Naive B cell (primary cell): ENCODE results near the gene ABHD5. TPM values are rescaled to one million over a fixed set of nuclear protein-coding genes. Genes with fewer than 3 reads are reported as not detected.
A peak's percentile ranks its signal among the peaks of the same experiment; 100 is the strongest.
"Not testable (repeated sequence)": the region's sequence is repeated elsewhere in the genome, so short reads cannot be mapped to it uniquely, and the experiment has no call there.

Experiments
- ATAC-seq, 2 donors: fragments of 150-1000 bp; cut with Tn5 transposase; 2 replicates each; pipeline ENCODE4 v1.10.0; 2021; ENCODE audit warnings: low read depth in 2 of 2, mild to moderate bottlenecking in 2 of 2, moderate library complexity in 2 of 2
- DNase-seq: peaks from one replicate; pipeline ENCODE4 v3.0.0; 2022
- H3K27ac Mint-ChIP-seq, 6 donors: one replicate each; pipeline ENCODE4 v1.8.0; 2020 to 2022; ENCODE audit warnings: mild to moderate bottlenecking in 6 of 6, mixed read lengths in 6 of 6, moderate library complexity in 5 of 6, inconsistent platforms in 2 of 6
- H3K27me3 Mint-ChIP-seq, 3 donors: one replicate each; pipeline ENCODE4 v1.8.0; 2021 to 2022; ENCODE audit warnings: mixed read lengths in 3 of 3, mild to moderate bottlenecking in 1 of 3
- H3K36me3 Mint-ChIP-seq, 2 donors: one replicate each; pipeline ENCODE4 v1.8.0; 2020 to 2022; ENCODE audit warnings: mixed read lengths in 2 of 2, inconsistent platforms in 1 of 2, mild to moderate bottlenecking in 1 of 2
- H3K4me1 Mint-ChIP-seq, 3 donors: one replicate each; pipeline ENCODE4 v1.8.0; 2020 to 2022; ENCODE audit warnings: mixed read lengths in 3 of 3, inconsistent platforms in 1 of 3, mild to moderate bottlenecking in 1 of 3, moderate library complexity in 1 of 3
- H3K4me3 Mint-ChIP-seq, 8 donors: one replicate each; pipeline ENCODE4 v1.8.0; 2020 to 2022; ENCODE audit warnings: mild to moderate bottlenecking in 8 of 8, mixed read lengths in 8 of 8, moderate library complexity in 8 of 8, inconsistent platforms in 2 of 8
- H3K9me3 Mint-ChIP-seq, 7 donors: one replicate each; pipeline ENCODE4 v1.8.0; 2020 to 2022; ENCODE audit warnings: mixed read lengths in 7 of 7, mild to moderate bottlenecking in 5 of 7, inconsistent platforms in 2 of 7, moderate library complexity in 1 of 7
- polyA plus RNA-seq, 6 donors: library from polyadenylated mRNA; unstranded; fragments of 300-500 nt; fragmentation: Illumina TruSeq; gene quantifications; one replicate each; pipeline ENCODE4 v1.2.3, GENCODE V29; 2021; ENCODE audit warnings: low read depth in 6 of 6

The ABHD5 gene
- polyA plus RNA-seq = 10 to 100 TPM in 1 of 6 donors, 1 to 10 TPM in 5; 2.9 to 11.4 (median 5.8) TPM

DNA sequence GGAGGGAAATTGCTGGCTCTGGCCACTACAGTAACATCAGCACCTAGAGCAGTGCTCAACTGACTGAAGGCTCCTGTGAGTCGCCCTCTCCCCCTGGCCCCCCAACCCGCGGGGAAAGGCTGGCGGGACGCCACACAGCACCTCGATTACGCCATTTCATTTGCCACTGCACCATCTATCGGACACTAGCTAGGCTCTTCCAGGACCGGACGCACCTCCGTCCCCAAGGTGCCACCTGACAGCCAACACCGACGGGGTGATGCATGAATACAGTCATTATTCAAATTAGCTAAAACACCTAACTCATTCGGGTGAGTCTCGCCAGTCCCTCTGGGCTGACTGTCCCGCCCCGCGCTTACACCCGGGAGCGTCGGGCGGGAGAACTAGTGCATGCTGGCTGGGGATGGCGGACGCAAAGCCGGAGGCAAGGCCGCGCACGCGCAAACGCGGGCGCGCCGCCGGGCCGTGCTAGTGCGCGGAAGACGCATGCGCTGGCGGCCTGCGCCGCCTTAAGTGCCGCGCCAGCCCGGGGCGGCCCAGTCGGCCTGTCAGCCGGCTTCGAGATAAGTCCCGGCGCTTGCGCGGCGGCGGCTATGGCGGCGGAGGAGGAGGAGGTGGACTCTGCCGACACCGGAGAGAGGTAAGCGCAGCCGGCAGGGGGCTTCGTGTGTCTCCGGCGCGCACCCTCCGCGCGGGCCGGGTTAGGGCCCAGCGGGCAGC is at the start of gene ABHD5:
Gene ABHD5 (plus strand): TSS at position 539 of the 720 bp plus-strand sequence. CDS start 55 bp downstream, at position 594.
- Mint-ChIP-seq H3K36me3 (no peaks in the 10 kb centered on the region), H3K4me3 (peak within 1 kb of the TSS; percentile 90 to 96 (median 94)), H3K9me3 (peaks cover 0 to 4% (median 0%) of the 10 kb centered on the region in 7 donors), H3K4me1 (peaks cover 19 to 25% (median 23%) of the 10 kb centered on the region in 3 donors), H3K27me3 (no peaks in the 10 kb centered on the region), H3K27ac (peak within 1 kb of the TSS; percentile 92 to 99 (median 96))
- DNase-seq (peak; percentile 93), ATAC-seq (peak; percentile 82 to 84)

DNA sequence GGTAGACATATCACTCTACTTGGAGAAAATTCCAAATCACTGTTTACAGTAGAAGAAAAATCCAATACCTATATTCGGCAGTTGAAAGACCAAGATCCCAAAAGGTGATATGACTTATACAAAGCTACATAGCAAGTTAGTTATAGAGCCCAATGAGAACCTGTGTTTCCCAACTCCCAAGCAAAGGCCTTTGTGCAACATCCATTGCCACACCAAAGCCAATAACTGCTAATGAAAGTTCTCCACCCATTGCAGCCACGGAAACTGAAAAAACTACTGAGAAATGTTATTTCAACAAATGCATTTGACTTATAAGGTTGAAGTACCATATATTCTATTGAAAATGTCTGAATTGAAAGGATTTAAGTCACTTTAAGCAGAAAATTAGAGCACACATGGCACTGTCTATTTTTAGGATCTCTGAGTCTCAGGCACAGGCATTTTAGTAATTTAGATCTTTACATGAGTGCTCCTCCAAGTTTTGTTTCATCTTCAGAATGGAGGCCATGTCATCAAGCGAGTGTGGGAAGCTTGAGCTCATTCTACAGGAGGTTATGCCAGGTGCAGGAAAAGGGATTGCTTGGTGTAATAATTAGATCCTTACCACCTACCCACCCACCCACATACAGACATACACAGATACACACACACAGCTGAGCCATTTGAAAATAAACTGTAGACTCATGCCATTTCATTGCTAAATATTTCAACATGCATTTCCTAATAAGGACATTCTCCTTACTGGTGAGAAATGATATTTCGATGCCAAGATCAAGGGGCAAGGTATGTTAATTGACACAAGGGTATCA is 49.2 kb upstream of the ABHD5 start:
- Mint-ChIP-seq H3K36me3 (no peaks in the 10 kb centered on the region), H3K27ac (no peak overlapping the region), H3K4me3 (no peak overlapping the region), H3K4me1 (no peaks in the 10 kb centered on the region), H3K27me3 (peaks cover 19 to 22% (median 21%) of the 10 kb centered on the region in 3 donors), H3K9me3 (no peaks in the 10 kb centered on the region)
- ATAC-seq (no peak), DNase-seq (no peak)

DNA sequence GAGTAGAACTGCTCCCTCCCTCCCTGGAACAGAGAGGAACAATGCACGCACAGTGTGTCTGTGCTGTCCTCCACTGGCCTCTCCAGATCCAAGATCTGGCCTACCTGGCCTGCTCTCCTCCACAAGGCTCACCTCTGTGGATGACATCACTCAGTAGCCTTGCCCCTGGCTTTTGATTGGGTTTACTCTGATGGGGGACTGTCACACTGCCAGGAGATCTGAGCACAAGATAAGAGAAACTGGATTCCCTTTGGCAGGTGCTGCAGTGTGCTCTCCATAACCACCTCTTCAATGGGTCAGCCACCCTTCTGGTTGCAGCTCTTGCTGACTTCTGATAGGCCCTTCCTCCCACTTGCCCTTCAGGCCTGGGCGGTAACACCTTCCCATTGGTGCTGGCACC is 46.3 kb upstream of the ABHD5 start:
- H3K27ac Mint-ChIP-seq = peak overlapping the region in 1 of 6 donors; percentile 69
- H3K9me3 Mint-ChIP-seq = no peaks in the 10 kb centered on the region
- DNase-seq (no peak), ATAC-seq (no peak)
- peak overlapping the region in 1 of 8 donors; percentile 21 for H3K4me3 Mint-ChIP-seq
- no peaks in the 10 kb centered on the region for H3K4me1 Mint-ChIP-seq
- H3K27me3 Mint-ChIP-seq = peaks cover 20 to 32% (median 23%) of the 10 kb centered on the region in 3 donors
- peaks cover 0 to 5% of the 10 kb centered on the region in 2 donors for H3K36me3 Mint-ChIP-seq

DNA sequence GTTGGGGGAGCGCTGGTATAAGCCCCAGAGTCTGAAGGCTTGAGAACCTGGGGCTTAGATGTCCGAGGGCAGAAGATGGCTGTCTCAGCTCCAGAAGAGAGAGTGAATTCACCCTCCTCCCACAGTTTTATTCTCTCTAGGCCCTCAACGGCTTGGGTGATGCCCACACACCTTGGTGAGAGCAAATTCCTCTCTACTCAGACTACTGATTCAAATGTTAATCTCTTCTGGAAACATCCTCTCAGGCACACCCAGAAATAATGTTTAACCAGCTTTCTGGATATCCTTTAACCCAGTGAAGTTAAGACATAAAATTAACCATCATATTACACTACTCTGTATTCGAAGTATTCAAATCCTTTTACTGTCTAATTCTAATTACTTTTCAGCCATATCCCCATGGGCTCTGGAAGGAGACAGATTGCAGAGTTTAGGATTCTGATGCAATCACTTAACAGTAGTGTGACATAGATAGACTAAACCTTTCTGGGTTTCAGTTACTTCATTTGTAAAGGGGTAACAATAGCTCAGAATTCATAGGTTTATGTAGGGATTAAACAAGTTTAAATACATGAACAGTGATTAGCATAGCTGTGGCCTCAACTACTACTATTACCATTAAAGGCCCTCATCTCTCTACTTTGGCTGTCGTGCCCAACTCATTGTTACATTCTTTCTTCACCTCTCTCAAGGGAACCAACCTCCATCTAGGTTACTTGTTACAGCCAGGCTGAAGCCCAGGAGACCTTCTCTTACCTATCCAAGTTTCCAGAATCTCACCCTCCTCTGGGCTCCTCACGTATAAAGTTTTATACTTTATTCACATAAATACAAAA is 43.2 kb upstream of the ABHD5 start:
- Mint-ChIP-seq H3K27ac (no peak overlapping the region), H3K27me3 (peaks cover 15 to 41% (median 28%) of the 10 kb centered on the region in 3 donors), H3K9me3 (peaks cover 0 to 2% (median 0%) of the 10 kb centered on the region in 7 donors), H3K4me3 (no peak overlapping the region), H3K36me3 (peaks cover 0 to 5% of the 10 kb centered on the region in 2 donors), H3K4me1 (no peaks in the 10 kb centered on the region)
- ATAC-seq (no peak), DNase-seq (no peak)

DNA sequence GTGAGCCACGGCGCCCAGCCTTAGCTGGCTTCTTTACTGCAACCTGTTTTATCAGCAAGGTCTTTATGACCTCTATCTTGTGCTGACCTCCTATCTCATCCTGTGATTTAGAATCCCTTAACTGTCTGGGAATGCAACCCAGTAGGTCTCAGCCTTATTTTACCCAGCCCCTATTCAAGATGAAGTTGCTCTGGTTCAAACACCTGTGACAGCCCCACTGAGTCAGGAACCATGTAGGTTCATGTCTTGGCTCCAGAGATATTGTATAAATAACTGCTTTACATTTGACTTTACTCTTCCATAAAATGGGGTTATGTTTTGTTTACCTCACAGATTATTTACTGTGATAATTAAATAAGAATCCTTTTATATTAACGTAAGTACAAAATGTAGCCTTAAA is 41.8 kb upstream of the ABHD5 start:
- Mint-ChIP-seq H3K27ac (no peak overlapping the region), H3K9me3 (peaks cover 0 to 2% (median 0%) of the 10 kb centered on the region in 7 donors), H3K36me3 (peaks cover 0 to 5% of the 10 kb centered on the region in 2 donors), H3K4me1 (no peaks in the 10 kb centered on the region), H3K4me3 (peak overlapping the region in 1 of 8 donors; percentile 29), H3K27me3 (peaks cover 15 to 40% (median 24%) of the 10 kb centered on the region in 3 donors)
- no peak for ATAC-seq
- DNase-seq = no peak

DNA sequence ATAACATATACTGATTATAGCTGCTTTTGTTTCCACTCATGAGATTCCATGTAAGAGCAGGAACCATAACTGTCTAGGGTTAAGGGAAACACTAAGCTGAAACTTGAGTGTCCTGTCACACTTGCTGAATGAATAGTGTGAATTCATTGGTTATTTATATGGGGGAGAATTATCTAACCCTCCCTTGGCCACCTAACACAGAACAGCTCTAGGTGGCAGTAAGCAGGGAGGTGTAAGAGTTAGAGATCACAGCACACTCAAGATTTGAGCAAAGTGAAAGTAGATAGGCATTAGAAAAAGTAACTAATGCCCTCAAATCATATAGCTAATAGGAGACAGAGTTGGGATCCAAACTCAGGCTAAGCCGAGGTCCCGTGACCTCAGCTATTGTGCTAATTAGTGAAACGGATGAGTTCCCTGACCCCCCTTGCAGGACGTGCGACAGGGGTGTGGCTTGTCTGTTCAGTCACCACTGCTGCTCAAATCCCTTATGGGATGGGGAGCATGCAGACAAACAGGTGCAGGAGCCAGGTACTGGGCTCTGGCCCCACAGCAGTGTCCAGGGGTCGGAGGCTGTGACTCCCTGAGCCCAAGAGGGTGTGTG is 41.3 kb upstream of the ABHD5 start:
- peaks cover 0 to 2% (median 0%) of the 10 kb centered on the region in 7 donors for H3K9me3 Mint-ChIP-seq
- ATAC-seq = no peak

DNA sequence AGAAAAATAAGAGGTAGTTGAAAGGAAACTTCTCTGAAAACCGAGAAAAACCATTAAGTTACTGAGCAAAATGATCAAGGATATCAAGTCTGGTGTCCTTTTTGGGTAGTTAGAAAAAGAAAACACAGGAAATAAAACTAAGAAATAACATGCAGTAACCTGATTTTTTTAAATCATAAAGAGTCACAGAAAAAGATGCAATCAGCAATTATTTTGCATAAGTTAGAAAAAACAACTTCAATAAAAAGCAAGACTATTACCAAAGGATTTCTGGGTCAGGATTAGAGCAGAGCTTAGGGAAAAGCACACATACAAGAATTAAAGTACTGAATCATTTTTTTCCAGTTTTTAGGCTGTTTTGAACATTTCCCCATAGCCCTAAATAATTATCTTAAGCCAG is 40.4 kb upstream of the ABHD5 start:
- Mint-ChIP-seq H3K36me3 (peaks cover 0 to 5% of the 10 kb centered on the region in 2 donors), H3K9me3 (peaks cover 0 to 2% (median 0%) of the 10 kb centered on the region in 7 donors), H3K4me1 (no peaks in the 10 kb centered on the region), H3K27me3 (peaks cover 14 to 30% (median 19%) of the 10 kb centered on the region in 3 donors), H3K27ac (no peak overlapping the region), H3K4me3 (no peak overlapping the region)
- DNase-seq (no peak), ATAC-seq (no peak)

More for the DNA sequence above, 41.3 kb upstream of the ABHD5 start:
- H3K27me3 Mint-ChIP-seq = peaks cover 15 to 35% (median 19%) of the 10 kb centered on the region in 3 donors
- no peak for DNase-seq
- no peak overlapping the region for H3K4me3 Mint-ChIP-seq
- peaks cover 0 to 5% of the 10 kb centered on the region in 2 donors for H3K36me3 Mint-ChIP-seq
- H3K27ac Mint-ChIP-seq = no peak overlapping the region
- H3K4me1 Mint-ChIP-seq = no peaks in the 10 kb centered on the region

DNA sequence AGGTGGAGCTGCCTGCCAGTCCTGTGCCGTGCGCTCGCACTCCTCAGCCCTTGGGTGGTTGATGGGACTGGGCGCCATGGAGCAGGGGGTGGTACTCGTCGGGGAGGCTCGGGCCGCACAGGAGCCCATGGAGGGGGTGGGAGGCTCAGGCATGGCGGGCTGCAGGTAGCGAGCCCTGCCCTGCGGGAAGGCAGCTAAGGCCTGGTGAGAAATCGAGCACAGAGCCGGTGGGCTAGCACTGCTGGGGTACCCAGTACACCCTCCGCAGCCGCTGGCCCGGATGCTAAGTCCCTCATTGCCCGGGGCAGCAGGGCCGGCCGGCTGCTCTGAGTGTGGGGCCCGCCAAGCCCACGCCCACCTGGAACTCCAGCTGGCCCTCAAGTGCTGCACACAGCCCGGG is 34.3 kb upstream of the ABHD5 start:
- not testable (repeated sequence) for H3K4me1 Mint-ChIP-seq, H3K9me3 Mint-ChIP-seq, H3K4me3 Mint-ChIP-seq, H3K36me3 Mint-ChIP-seq, ATAC-seq, H3K27ac Mint-ChIP-seq, DNase-seq
- peaks cover 8 to 11% (median 9%) of the 10 kb centered on the region in 3 donors for H3K27me3 Mint-ChIP-seq

DNA sequence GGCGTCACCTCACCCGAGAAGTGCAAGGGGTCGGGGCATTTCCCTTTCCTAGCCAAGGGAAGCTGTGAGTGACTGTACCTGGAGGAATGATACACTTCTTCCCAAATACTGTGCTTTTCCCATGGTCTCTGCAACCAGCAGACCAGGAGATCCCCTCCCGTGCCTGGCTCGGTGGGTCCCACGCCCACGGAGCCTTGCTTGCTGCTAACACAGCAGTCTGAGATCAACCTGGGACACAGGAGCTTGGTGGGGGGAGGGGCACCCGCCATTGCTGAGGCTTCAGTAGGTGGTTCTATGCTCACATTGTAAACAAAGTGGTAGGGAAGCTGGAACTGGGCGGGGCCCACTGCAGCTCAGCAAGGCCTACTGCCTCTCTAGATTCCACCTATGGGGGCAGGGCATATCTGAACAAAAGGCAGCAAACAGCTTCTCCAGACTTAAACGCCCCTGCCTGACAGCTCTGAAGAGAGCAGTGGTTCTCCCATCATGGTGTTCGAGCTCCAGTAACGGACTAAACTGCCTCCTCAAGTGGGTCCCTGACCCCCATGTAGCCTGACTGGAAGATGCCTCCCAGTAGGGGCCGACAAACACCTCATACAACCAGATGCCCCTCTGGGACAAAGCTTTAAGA is 31.4 kb upstream of the ABHD5 start:
- Mint-ChIP-seq H3K9me3 (peaks cover 3 to 10% (median 7%) of the 10 kb centered on the region in 7 donors), H3K27me3 (peaks cover 9 to 32% (median 25%) of the 10 kb centered on the region in 3 donors), H3K4me1 (no peaks in the 10 kb centered on the region), H3K27ac (no peak overlapping the region), H3K36me3 (peaks cover 0 to 6% of the 10 kb centered on the region in 2 donors), H3K4me3 (no peak overlapping the region)
- ATAC-seq (no peak), DNase-seq (no peak)

DNA sequence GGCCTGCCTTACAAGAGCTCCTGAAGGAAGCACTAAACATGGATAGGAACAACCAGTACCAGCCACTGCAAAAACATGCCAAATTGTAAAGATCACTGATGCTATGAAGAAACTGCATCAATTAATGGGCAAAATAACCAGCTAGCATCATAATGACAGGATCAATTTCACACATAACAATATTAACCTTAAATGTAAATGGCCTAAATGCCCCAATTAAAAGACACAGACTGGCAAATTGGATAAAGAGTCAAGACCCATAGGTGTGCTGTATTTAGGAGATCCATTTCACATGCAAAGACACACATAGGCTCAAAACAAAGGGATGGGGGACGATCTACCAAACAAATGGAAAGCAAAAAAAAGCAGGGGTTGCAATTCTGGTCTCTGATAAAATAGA is 29.4 kb upstream of the ABHD5 start:
- H3K27ac Mint-ChIP-seq, H3K4me1 Mint-ChIP-seq, ATAC-seq, DNase-seq, H3K36me3 Mint-ChIP-seq, H3K4me3 Mint-ChIP-seq: not testable (repeated sequence)
- Mint-ChIP-seq H3K27me3 (peaks cover 5 to 38% (median 25%) of the 10 kb centered on the region in 3 donors), H3K9me3 (peaks cover 3 to 20% (median 12%) of the 10 kb centered on the region in 7 donors)

DNA sequence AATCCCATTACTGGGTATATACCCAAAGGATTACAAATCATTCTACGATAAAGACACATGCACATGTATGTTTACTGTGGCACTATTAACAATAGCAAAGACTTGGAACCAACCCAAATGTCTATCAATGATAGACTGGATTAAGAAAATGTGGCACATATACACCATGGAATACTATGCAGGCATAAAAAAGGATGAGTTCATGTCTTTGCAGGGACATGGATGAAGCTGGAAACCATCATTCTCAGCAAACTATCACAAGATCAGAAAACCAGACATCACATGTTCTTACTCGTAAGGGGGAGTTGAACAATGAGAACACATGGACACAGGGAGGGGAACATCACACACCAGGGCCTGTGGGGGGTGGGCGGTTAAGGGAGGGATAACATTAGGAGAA is 25.7 kb upstream of the ABHD5 start:
- not testable (repeated sequence) for ATAC-seq, H3K4me1 Mint-ChIP-seq, H3K27ac Mint-ChIP-seq, H3K36me3 Mint-ChIP-seq, H3K4me3 Mint-ChIP-seq, DNase-seq
- Mint-ChIP-seq H3K27me3 (peaks cover 5 to 45% (median 24%) of the 10 kb centered on the region in 3 donors), H3K9me3 (peaks cover 1 to 20% (median 12%) of the 10 kb centered on the region in 7 donors)
